Pancreas (tissue), 10 donors: ENCODE measurements around the gene PAGR1. TPM values are rescaled to one million over a fixed set of nuclear protein-coding genes. Genes with fewer than 3 reads are reported as not detected.
"Not testable (repeated sequence)": the region's sequence is repeated elsewhere in the genome, so short reads cannot be mapped to it uniquely, and the experiment has no call there.

ENCODE experiments used
- ATAC-seq, 4 donors: fragments of 200-7000 bp; cut with Tn5 transposase; one replicate each; pipeline versions ENCODE4 v1.8.0 to v1.9.1; 2020; ENCODE audit warnings: mild to moderate bottlenecking in 4 of 4, moderate library complexity in 4 of 4
- DNase-seq, 6 donors: peaks; one replicate each; pipeline ENCODE4 v3.0.0-alpha.2; 2020
- FAIRE-seq: peaks from 2 replicates; lab custom pipeline; 2012; peaks lifted over from hg19 to GRCh38; lab: Jason Lieb, UNC
- H3K27ac ChIP-seq, 4 donors: fragments of 200-600 bp; sonication (generic); 1 replicate in 3 of 4; 2 replicates in 1 of 4; pipeline versions ENCODE4 v1.5.0 to v1.8.0; 2020
- H3K27me3 ChIP-seq, 4 donors: fragments of 200-600 bp; one replicate each; pipeline ENCODE4 v1.8.0; 2021
- H3K36me3 ChIP-seq, 3 donors: fragments of 200-600 bp; sonication (generic) in 1 of 3; one replicate each; pipeline versions ENCODE4 v1.5.0 to v1.8.0; 2020 to 2021
- H3K4me1 ChIP-seq, 3 donors: fragments of 200-600 bp; one replicate each; pipeline ENCODE4 v1.8.0; 2021
- H3K4me3 ChIP-seq, 4 donors: fragments of 200-600 bp; sonication (generic) in 2 of 4; one replicate each; pipeline versions ENCODE4 v1.5.0 to v1.8.0; 2020 to 2021
- H3K9me3 ChIP-seq, 4 donors: fragments of 200-600 bp; one replicate each; pipeline ENCODE4 v1.8.0; 2021
- WGBS, 2 donors: extraction: QIAGEN DNeasy Blood & Tissue Kit; methylation state at CpG; one replicate each; pipeline ENCODE4 v1.1.7; 2013; 5-methylcytosine and 5-hydroxymethylcytosine counted together
- intact Hi-C, 3 donors: fragments of 100-400 bp; cut with DNase I; formaldehyde crosslinking; loops; one replicate each; pipeline versions ENCODE4 v1.11.1 to v1.14.2; 2022
- polyA plus RNA-seq, 2 donors: library from polyadenylated mRNA; stranded (reverse); fragments of 200-250 nt; gene quantifications; one replicate each; pipeline ENCODE4 v1.2.3, GENCODE V29; 2013
- total RNA-seq, 6 donors: library from RNA; stranded (reverse); fragmentation: NEBNext Ultra II Directional in 4 of 6; extraction: Animal tissue kit (Norgen Biotek cat#: 25700) in 4 of 6; gene quantifications; one replicate each; pipeline versions ENCODE4 v1.2.1 to v1.2.4, GENCODE V29; 2021 to 2023
- TF ChIP-seq, protein P1 (sequence below), 4 donors: fragments of 200-600 bp; sonication (generic) in 3 of 4; IDR thresholded peaks; one replicate each; pipeline versions ENCODE4 v1.5.0 to v1.8.0; 2021; ENCODE audit warnings: antibody characterized with exemption in 4 of 4
- donor health status: healthy with polysubstance abuse.
- donor health status: DM: no; HTN: no; CAD: no; lungs with moderate emphysema.
- donor health status: DM: no; HTN: no; CAD: no.
- donor health status: control.
- donor health status: control.
- donor health status: Bipolar disorder and iron deficiency.
- donor health status: DM: yes; HTN: yes; CAD: no.
- donor health status: DM: no; HTN: no; CAD: no.
- donor health status: DM: no; HTN: no; CAD: no.
- donor health status: DM: yes; HTN: yes; CAD: no.

Gene PAGR1
- total and polyA plus RNA-seq, 8 donors: 8.1 to 34.7 (median 12.7) TPM

DNA sequence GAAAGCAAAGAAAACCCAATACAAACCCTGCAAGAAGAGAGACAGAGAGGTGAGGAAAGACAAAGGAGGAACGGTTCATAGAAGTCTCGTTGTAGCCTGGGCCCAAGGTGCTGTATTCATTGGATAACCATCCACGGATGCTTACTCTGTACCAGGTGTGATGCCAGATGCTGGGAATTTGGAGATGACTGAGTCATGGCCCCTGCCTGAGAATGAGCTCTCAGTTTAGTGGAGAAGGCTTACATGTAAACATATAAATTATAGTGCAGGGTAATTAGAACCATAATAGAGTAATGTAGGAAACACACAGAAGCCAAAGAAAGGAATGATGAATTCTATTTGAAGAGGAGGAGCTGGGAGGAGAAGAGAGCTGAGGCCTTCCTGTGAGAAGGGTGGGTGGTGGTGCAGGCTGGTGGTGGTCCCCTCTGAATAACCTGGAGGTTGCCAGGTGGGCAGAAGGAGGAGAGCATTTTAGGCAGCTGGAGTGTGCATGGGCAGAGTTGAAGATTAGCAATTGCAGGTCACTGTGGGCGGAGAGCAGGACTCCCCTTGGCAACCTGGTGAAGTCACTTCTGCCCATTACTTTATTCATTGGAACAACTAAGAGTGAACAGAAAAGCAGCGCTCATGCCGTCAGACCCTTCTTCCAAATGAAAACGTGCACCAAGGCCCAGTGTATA is 45.6 kb upstream of the PAGR1 start:
- ATAC-seq (no peak), FAIRE-seq (no peak)
- WGBS, 2 donors: 80 to 83% methylated on average over 7 of the region's 7 CpGs

DNA sequence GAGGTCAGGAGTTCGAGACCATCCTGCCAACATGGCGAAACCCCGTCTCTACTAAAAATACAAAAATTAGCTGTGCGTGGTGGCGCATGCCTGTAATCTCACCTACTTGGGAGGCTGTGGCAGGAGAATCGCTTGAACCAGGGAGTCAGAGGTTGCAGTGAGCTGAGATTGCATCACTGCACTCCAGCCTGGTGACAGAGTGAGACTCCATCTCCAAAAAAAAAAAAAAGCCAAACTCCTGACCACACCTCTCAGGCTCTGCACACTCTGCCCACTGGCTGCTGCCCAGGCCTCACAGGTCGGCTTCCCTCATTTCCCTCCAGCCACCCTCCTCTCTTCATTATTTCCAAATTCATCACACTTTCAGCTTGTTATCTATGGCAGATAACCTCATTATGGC is 43.6 kb upstream of the PAGR1 start:
- H3K4me1 ChIP-seq, H3K27ac ChIP-seq, FAIRE-seq, H3K9me3 ChIP-seq, H3K36me3 ChIP-seq, DNase-seq, H3K27me3 ChIP-seq, intact Hi-C loops, H3K4me3 ChIP-seq: not testable (repeated sequence)
- peak in 3 of 4 donors; percentile 35 to 51 (median 48) for ATAC-seq
- WGBS, 2 donors: 85 to 91% methylated on average over 7 of the region's 7 CpGs

More for the DNA sequence above, 45.6 kb upstream of the PAGR1 start:
- Histone ChIP-seq H3K27ac (no peak overlapping the region), H3K4me3 (no peak overlapping the region), H3K9me3 (no peaks in the 10 kb centered on the region), H3K36me3 (no peaks in the 10 kb centered on the region), H3K27me3 (no peaks in the 10 kb centered on the region), H3K4me1 (peaks cover 0 to 5% (median under 1%) of the 10 kb centered on the region in 3 donors)
- DNase-seq: no peak
- intact Hi-C loops: no loop called here
- TF ChIP-seq, protein P1, sequence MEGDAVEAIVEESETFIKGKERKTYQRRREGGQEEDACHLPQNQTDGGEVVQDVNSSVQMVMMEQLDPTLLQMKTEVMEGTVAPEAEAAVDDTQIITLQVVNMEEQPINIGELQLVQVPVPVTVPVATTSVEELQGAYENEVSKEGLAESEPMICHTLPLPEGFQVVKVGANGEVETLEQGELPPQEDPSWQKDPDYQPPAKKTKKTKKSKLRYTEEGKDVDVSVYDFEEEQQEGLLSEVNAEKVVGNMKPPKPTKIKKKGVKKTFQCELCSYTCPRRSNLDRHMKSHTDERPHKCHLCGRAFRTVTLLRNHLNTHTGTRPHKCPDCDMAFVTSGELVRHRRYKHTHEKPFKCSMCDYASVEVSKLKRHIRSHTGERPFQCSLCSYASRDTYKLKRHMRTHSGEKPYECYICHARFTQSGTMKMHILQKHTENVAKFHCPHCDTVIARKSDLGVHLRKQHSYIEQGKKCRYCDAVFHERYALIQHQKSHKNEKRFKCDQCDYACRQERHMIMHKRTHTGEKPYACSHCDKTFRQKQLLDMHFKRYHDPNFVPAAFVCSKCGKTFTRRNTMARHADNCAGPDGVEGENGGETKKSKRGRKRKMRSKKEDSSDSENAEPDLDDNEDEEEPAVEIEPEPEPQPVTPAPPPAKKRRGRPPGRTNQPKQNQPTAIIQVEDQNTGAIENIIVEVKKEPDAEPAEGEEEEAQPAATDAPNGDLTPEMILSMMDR (IDR thresholded peaks at IDR 0.05): no peak

DNA sequence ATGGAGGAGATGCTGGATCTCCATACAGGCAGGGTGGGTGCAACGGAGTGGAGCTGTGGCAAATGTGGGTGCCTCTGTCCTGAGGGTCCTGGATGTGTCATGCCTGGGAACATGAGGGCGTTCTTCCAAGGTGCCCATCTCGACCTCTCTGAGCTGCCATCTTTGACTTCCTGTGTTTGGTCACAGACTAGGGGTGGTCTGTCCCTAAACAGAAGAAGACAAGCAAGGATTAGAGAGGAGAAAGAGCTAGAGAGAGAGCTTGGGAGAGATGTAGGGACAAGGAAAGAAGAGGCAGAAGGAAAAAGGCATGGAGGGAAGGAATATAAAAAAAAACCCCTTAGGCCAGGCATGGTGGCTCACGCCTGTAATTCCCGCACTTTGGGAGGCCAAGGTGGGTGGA is 41.2 kb upstream of the PAGR1 start:
- Histone ChIP-seq H3K4me3 (no peak overlapping the region), H3K27me3 (no peaks in the 10 kb centered on the region), H3K36me3 (no peaks in the 10 kb centered on the region), H3K4me1 (no peaks in the 10 kb centered on the region), H3K9me3 (no peaks in the 10 kb centered on the region), H3K27ac (no peak overlapping the region)
- ATAC-seq (no peak), FAIRE-seq (no peak), DNase-seq (no peak)
- intact Hi-C loops: no loop called here
- 90 to 96% methylated on average over 5 of the region's 5 CpGs for WGBS, 2 donors
- TF ChIP-seq, protein P1 (IDR thresholded peaks at IDR 0.05): no peak

DNA sequence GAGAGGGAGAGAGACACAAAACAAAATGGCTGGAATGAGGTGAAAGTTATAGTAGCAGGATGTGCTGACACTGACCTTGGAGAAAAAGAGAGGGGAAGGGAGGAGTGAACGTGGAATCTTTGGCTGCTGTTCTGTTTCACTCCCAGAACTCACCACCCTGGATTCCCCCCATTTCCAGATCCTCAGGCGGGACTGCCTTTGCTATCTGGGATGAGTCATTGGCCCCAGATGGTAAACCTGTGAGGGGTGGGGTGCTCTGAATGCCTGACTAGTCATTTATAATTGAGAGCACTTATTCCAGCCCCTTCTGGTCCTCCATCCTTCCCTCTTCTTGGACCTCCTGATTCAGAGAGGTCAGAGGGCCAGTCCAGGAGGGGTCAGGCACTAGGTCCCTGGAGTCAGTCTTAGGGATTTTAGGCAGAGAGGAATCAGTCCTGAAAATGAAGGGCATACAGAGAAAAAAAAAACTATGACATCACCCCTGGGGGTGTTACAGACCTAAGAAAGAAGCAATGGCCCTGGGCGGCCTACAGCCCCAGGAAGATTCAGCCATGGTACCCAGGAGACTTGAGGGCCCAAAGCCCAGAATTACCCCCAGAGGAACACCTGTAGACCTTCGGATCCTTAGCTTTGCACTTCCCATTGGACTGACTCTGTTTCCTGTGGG is 40.1 kb upstream of the PAGR1 start:
- no peaks in the 10 kb centered on the region for H3K9me3 ChIP-seq
- no peak for FAIRE-seq
- no peaks in the 10 kb centered on the region for H3K27me3 ChIP-seq
- intact Hi-C loops: no loop called here
- no peaks in the 10 kb centered on the region for H3K4me1 ChIP-seq
- TF ChIP-seq, protein P1 (IDR thresholded peaks at IDR 0.05): no peak
- H3K4me3 ChIP-seq: no peak overlapping the region
- no peaks in the 10 kb centered on the region for H3K36me3 ChIP-seq
- no peak for ATAC-seq
- H3K27ac ChIP-seq: no peak overlapping the region
- no peak for DNase-seq
- WGBS, 2 donors: 81 to 83% methylated on average over 4 of the region's 4 CpGs

DNA sequence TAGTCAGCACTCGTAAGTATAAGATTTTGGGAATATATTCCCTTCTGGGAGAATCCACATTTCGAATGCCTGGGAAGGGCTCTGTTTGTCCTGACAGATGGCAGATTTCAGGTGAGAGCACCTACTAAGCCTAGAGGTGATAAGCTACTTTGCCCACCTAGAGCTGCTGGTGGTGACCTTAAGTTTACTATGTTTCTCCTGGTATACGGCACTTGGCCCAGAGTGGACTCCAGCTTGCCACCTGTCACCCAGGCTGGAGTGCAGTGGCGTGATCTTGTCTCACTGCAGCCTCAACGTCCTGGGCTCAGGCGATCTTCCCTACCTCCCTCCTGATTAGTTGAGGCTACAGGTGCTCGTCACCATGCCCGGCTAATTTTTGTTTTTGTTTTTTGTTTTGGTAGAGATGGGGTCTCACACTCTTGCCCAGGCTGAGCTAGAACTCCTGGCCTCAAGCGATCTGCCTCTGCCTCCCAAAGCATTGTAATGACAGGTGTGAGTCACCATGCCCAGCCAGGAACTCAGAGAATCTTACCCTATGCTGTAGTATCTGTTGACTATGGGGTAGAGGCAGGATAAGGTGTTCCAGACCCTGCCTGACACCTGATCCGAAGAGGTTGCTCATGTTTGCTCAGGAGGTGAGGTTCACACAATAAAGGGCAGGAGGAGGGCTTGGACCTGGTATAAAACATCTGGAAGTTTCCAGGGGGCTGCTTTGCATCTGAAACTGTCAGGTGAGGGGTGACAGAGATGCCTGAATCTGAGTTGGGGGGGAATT is 38.2 kb upstream of the PAGR1 start, which contains the start of gene ZG16:
Gene ZG16, plus strand, starts transcription at position 681 of the 775 bp plus-strand sequence. CDS start 1,011 bp downstream, outside the sequence.
- no peak within 1 kb of the TSS for H3K27ac ChIP-seq

More for the DNA sequence above, 38.2 kb upstream of the PAGR1 start, which contains the start of gene ZG16:
- no peaks in the 10 kb centered on the region for H3K9me3 ChIP-seq
- H3K4me3 ChIP-seq: no peak within 1 kb of the TSS
- no peaks in the 10 kb centered on the region for H3K36me3 ChIP-seq
- DNase-seq (peak in 3 of 6 donors; percentile 41 to 53 (median 42)), FAIRE-seq (no peak), ATAC-seq (peak; percentile 73 to 90 (median 86))
- WGBS, 2 donors: 65 to 67% methylated on average over 10 of the region's 10 CpGs
- no peaks in the 10 kb centered on the region for H3K4me1 ChIP-seq
- TF ChIP-seq, protein P1 (IDR thresholded peaks at IDR 0.05): no peak
- intact Hi-C loops: no loop called here
- no peaks in the 10 kb centered on the region for H3K27me3 ChIP-seq
